Keratinocyte (primary cell): ENCODE data around the gene RANBP3L. TPM values are rescaled to one million over a fixed set of nuclear protein-coding genes. Genes with fewer than 3 reads are reported as not detected.

Source experiments
- DNase-seq: peaks from one replicate; pipeline ENCODE4 v3.0.0-alpha.2; 2011; ENCODE audit warnings: low read depth, missing footprints, low spot score
- FAIRE-seq: peaks from 2 replicates; lab custom pipeline; 2011; peaks lifted over from hg19 to GRCh38; lab: Jason Lieb, UNC
- H2AFZ ChIP-seq: 2 replicates; pipeline ENCODE4 v1.6.0; 2012; ENCODE audit warnings: low read length, control low read depth, inconsistent platforms; ENCODE audit not compliant: control insufficient read depth
- H3K27ac ChIP-seq: 2 replicates; pipeline ENCODE4 v1.5.1; 2011; ENCODE audit warnings: low read length; ENCODE audit not compliant: control insufficient read depth, insufficient read depth
- H3K27me3 ChIP-seq: 3 replicates; pipeline ENCODE4 v1.6.0; 2011; ENCODE audit warnings: low read length; ENCODE audit not compliant: control insufficient read depth, insufficient read depth; ENCODE audit errors: extremely low read depth
- H3K36me3 ChIP-seq, 2 experiments: 2 replicates in 1 of 2; 3 replicates in 1 of 2; pipeline ENCODE4 v1.5.1; 2011; ENCODE audit warnings: low read length in 2 of 2, mild to moderate bottlenecking in 1 of 2; ENCODE audit not compliant: control insufficient read depth in 2 of 2, insufficient read depth in 2 of 2; ENCODE audit errors: extremely low read depth in 1 of 2
- H3K4me1 ChIP-seq: 3 replicates; pipeline ENCODE4 v1.5.1; 2011; ENCODE audit warnings: low read length; ENCODE audit not compliant: control insufficient read depth, insufficient read depth; ENCODE audit errors: extremely low read depth
- H3K4me2 ChIP-seq: 3 replicates; pipeline ENCODE4 v1.6.0; 2011; ENCODE audit warnings: low read depth, low read length; ENCODE audit not compliant: control insufficient read depth, insufficient read depth; ENCODE audit errors: extremely low read depth
- H3K4me3 ChIP-seq, 3 experiments: fragments of 200-600 bp in 1 of 3; sonication (generic) in 1 of 3; 2 replicates in 2 of 3; 3 replicates in 1 of 3; pipeline ENCODE4 v1.5.1; 2011 to 2016; ENCODE audit warnings: low read length in 3 of 3, mild to moderate bottlenecking in 3 of 3, control low read depth in 2 of 3, inconsistent platforms in 1 of 3, low read depth in 1 of 3, mixed read lengths in 1 of 3, mixed run types in 1 of 3, moderate library complexity in 1 of 3; ENCODE audit not compliant: control insufficient read depth in 2 of 3, insufficient read depth in 2 of 3; ENCODE audit errors: extremely low read depth in 1 of 3
- H3K79me2 ChIP-seq: 2 replicates; pipeline ENCODE4 v1.6.0; 2012; ENCODE audit warnings: low read length; ENCODE audit not compliant: control insufficient read depth, insufficient read depth
- H3K9ac ChIP-seq: 3 replicates; pipeline ENCODE4 v1.6.0; 2011; ENCODE audit warnings: low read length; ENCODE audit not compliant: control insufficient read depth, insufficient read depth; ENCODE audit errors: extremely low read depth
- H3K9me1 ChIP-seq: 3 replicates; pipeline ENCODE4 v1.6.0; 2011; ENCODE audit warnings: low read length; ENCODE audit not compliant: control insufficient read depth, insufficient read depth; ENCODE audit errors: extremely low read depth
- H3K9me3 ChIP-seq: 2 replicates; pipeline ENCODE4 v1.5.1; 2012; ENCODE audit warnings: low read depth, low read length; ENCODE audit not compliant: control insufficient read depth
- H4K20me1 ChIP-seq: 3 replicates; pipeline ENCODE4 v1.6.0; 2011; ENCODE audit warnings: low read length; ENCODE audit not compliant: control insufficient read depth, insufficient read depth; ENCODE audit errors: extremely low read depth
- EZH2 ChIP-seq: IDR thresholded peaks from one replicate; pipeline ENCODE4 v1.6.1; 2012; ENCODE audit warnings: inconsistent platforms, mild to moderate bottlenecking, low read length, moderate library complexity
- dilution Hi-C: fragments of 300-500 bp; cut with MboI; formaldehyde crosslinking; loops from one replicate; pipeline ENCODE4 v1.7.0; 2020; ENCODE audit warnings: low sequenced_read_pairs; ENCODE audit not compliant: extremely low pct_ligation_motif_present
- polyA plus RNA-seq, 5 experiments: library from polyadenylated mRNA; depleted of rRNA in 3 of 5; stranded (reverse) in 3 of 5; stranded (forward) in 1 of 5; unstranded in 1 of 5; fragments of >200 nt; gene quantifications; 1 replicate in 1 of 5; 2 replicates in 3 of 5; 3 replicates in 1 of 5; pipeline versions ENCODE4 v1.2.1 to v1.2.3, GENCODE V29; 2011 to 2012; ENCODE audit warnings: missing spikeins in 2 of 5, low read depth in 1 of 5, low replicate concordance in 1 of 5
- TF ChIP-seq, protein P1 (sequence below), 3 experiments: IDR thresholded peaks in 1 of 3; conservative IDR thresholded peaks in 1 of 3; optimal IDR thresholded peaks in 1 of 3; 2 replicates in 2 of 3; 3 replicates in 1 of 3; pipeline versions ENCODE3 to v1.5.1; 2011; ENCODE audit warnings: low read length in 3 of 3, mild to moderate bottlenecking in 3 of 3, moderate library complexity in 2 of 3, control low read depth in 1 of 3, inconsistent platforms in 1 of 3; ENCODE audit not compliant: insufficient read depth in 2 of 3; ENCODE audit errors: extremely low read depth in 1 of 3

RANBP3L gene
- polyA plus RNA-seq, 1 donor (not counting 4 experiments of a cell fraction or from before 2014, with no cell fraction given) = not detected

DNA sequence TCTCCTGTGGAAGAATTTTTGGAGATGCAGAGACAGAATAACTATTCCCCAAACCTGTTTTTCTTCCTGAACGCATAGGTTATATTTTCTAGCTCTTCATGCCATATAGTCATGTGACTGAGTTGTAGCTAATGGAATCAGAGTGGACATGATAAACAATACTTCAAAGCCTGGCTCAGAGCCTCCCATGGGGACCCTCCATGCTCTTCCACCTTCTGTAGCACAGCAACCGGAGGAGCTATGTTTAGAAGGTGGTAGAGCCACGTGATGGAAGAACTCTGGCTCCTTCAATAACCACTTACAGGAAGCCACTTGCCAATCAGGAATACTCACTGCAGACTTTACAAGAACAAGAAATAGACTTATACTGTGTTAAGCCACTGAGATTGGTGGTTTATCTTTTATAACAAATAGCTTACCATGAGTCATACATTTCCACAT is 99.2 kb downstream of the RANBP3L start:
- Histone ChIP-seq H3K9ac (no peak overlapping the region), H2AFZ (no peak overlapping the region), H3K4me3 (no peak overlapping the region), H3K27me3 (no peaks in the 10 kb centered on the region), H3K4me2 (no peak overlapping the region), H3K79me2 (no peaks in the 10 kb centered on the region), H3K36me3 (peaks cover 0 to 3% of the 10 kb centered on the region in 2 experiments), H3K4me1 (no peaks in the 10 kb centered on the region), H3K9me1 (no peaks in the 10 kb centered on the region), H3K9me3 (no peaks in the 10 kb centered on the region), H4K20me1 (no peaks in the 10 kb centered on the region), H3K27ac (no peak overlapping the region)
- TF ChIP-seq, protein P1, sequence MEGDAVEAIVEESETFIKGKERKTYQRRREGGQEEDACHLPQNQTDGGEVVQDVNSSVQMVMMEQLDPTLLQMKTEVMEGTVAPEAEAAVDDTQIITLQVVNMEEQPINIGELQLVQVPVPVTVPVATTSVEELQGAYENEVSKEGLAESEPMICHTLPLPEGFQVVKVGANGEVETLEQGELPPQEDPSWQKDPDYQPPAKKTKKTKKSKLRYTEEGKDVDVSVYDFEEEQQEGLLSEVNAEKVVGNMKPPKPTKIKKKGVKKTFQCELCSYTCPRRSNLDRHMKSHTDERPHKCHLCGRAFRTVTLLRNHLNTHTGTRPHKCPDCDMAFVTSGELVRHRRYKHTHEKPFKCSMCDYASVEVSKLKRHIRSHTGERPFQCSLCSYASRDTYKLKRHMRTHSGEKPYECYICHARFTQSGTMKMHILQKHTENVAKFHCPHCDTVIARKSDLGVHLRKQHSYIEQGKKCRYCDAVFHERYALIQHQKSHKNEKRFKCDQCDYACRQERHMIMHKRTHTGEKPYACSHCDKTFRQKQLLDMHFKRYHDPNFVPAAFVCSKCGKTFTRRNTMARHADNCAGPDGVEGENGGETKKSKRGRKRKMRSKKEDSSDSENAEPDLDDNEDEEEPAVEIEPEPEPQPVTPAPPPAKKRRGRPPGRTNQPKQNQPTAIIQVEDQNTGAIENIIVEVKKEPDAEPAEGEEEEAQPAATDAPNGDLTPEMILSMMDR (optimal IDR thresholded peaks at IDR 0.05 in 1 of 3, IDR thresholded peaks at IDR 0.05 in 1 of 3, conservative IDR thresholded peaks at IDR 0.05 in 1 of 3; ENCODE audit: extremely low read depth in 1 of 3, insufficient read depth in 2 of 3, low read length in 3 of 3) = no peak
- TF ChIP-seq EZH2 = no peak
- dilution Hi-C loops = no loop called here
- DNase-seq (no peak), FAIRE-seq (no peak)

DNA sequence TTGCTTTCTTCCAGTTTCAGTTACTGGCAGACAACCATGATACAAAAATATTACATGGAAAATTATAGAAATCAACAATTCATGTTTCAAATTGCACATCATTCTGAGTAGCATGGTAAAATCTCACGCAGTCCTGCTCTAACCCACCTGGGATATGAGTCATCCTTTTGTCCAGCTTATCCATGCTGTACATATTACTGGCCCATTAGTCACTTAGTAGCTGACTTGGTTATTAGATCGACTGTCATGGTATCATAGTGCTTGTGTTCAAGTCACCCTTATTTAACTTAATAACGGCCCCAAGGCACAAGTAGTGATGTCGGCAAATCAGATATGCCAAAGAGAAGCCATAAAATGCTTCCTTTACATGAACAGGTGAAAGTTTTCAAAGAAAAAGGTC is 101.2 kb downstream of the RANBP3L start:
- H3K9me3 ChIP-seq = no peaks in the 10 kb centered on the region
- H3K4me2 ChIP-seq = no peak overlapping the region
- peak; percentile 89 for FAIRE-seq
- no peak overlapping the region for H3K27ac ChIP-seq
- no peaks in the 10 kb centered on the region for H3K4me1 ChIP-seq
- H2AFZ ChIP-seq = no peak overlapping the region
- no peak overlapping the region for H3K4me3 ChIP-seq
- no peaks in the 10 kb centered on the region for H3K9me1 ChIP-seq
- DNase-seq = peak; percentile 21
- TF ChIP-seq, protein P1 (optimal IDR thresholded peaks at IDR 0.05 in 1 of 3, IDR thresholded peaks at IDR 0.05 in 1 of 3, conservative IDR thresholded peaks at IDR 0.05 in 1 of 3; ENCODE audit: extremely low read depth in 1 of 3, insufficient read depth in 2 of 3, low read length in 3 of 3) = no peak
- no peak for TF ChIP-seq EZH2
- H4K20me1 ChIP-seq = no peaks in the 10 kb centered on the region
- no peak overlapping the region for H3K9ac ChIP-seq
- H3K36me3 ChIP-seq = peaks cover 0 to 8% of the 10 kb centered on the region in 2 experiments
- dilution Hi-C loops = no loop called here
- no peaks in the 10 kb centered on the region for H3K27me3 ChIP-seq
- H3K79me2 ChIP-seq = no peaks in the 10 kb centered on the region
